ENCODE data around the gene PBX3.

The PBX3 gene

DNA sequence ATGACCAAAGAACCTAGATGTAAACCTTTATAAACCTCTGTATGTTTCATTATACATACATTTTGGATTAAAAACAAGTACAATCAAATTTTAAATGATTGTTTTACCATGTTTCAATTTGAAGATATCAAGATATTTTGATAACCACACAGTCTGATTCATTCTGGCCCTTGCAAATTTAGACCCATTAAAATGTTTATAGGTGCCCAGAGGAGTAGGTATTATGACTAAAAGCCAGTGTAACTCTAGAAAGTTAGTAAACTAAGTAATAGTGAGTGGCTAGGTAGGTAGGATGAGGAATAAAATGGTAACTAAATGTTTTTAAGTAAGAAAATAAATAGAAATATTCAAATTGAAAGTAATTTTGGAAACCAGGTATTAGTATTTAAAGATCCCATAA is 165.5 kb downstream of the PBX3 start:
- no peaks in the 10 kb centered on the region for H3K4me1 ChIP-seq (ENCODE audit: control insufficient read depth, insufficient read depth, low read length, unreplicated experiment)
- H3K27me3 ChIP-seq (ENCODE audit: insufficient read depth, low read length), result no peaks in the 10 kb centered on the region
- H3K4me3 ChIP-seq (ENCODE audit: low read depth, low read length), result no peak overlapping the region
- H2AFZ ChIP-seq (ENCODE audit: low read length, unreplicated experiment), result no peak overlapping the region
- no peak overlapping the region for H3K27ac ChIP-seq (ENCODE audit: low read depth, low read length)
- peaks cover 3% of the 10 kb centered on the region for H3K79me2 ChIP-seq (ENCODE audit: control insufficient read depth, insufficient read depth, low read length, unreplicated experiment)
- no peaks in the 10 kb centered on the region for H3K36me3 ChIP-seq (ENCODE audit: insufficient read depth, low read length)

DNA sequence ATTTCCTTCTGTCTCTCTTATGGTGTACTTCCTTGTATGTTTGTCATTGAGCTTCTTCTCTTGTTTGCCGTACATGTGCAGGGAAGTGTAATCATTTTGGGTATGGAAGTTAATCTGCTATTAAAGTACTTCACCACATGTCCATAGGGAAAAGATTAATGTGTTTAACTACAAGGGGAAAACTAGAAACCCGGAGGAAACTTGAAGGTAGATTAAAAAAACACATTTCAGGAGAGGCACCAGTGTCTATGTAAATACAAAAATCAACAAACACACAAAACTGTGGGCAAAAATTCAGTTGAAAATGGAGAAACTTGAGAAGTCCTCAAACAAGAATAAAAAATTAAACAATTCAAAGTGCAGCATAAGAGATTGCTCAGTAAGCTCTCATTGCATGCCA is 166.4 kb downstream of the PBX3 start:
- Histone ChIP-seq H3K36me3 (ENCODE audit: insufficient read depth, low read length) (no peaks in the 10 kb centered on the region), H3K4me3 (ENCODE audit: low read depth, low read length) (no peak overlapping the region), H3K79me2 (ENCODE audit: control insufficient read depth, insufficient read depth, low read length, unreplicated experiment) (no peaks in the 10 kb centered on the region), H3K4me1 (ENCODE audit: control insufficient read depth, insufficient read depth, low read length, unreplicated experiment) (no peaks in the 10 kb centered on the region), H3K27ac (ENCODE audit: low read depth, low read length) (no peak overlapping the region), H2AFZ (ENCODE audit: low read length, unreplicated experiment) (no peak overlapping the region), H3K27me3 (ENCODE audit: insufficient read depth, low read length) (no peaks in the 10 kb centered on the region)

DNA sequence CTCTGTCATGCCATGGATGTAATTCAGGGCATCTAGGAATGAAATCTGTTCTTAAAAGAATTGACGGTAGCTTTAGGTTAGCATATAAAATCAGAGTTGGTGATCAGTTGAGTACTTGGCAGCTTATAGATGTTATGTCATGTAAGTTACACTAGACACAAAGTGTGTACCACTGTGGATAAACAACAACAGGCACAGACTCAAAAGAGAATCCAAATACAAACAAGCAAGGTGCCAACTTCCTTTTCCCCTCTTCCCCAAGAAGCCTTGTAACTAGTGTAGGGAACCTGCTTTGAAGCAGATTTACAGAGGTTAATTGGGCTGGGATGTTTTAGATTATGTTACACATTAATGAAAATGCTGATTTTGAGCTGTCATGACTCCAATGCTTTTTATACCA is 167.2 kb downstream of the PBX3 start:
- no peaks in the 10 kb centered on the region for H3K4me1 ChIP-seq (ENCODE audit: control insufficient read depth, insufficient read depth, low read length, unreplicated experiment)
- H3K79me2 ChIP-seq (ENCODE audit: control insufficient read depth, insufficient read depth, low read length, unreplicated experiment), result no peaks in the 10 kb centered on the region
- no peak overlapping the region for H2AFZ ChIP-seq (ENCODE audit: low read length, unreplicated experiment)
- H3K36me3 ChIP-seq (ENCODE audit: insufficient read depth, low read length), result no peaks in the 10 kb centered on the region
- no peak overlapping the region for H3K27ac ChIP-seq (ENCODE audit: low read depth, low read length)
- H3K4me3 ChIP-seq (ENCODE audit: low read depth, low read length), result no peak overlapping the region
- no peaks in the 10 kb centered on the region for H3K27me3 ChIP-seq (ENCODE audit: insufficient read depth, low read length)

GRCh38 chr9:125915606-125916005 is 168.4 kb downstream of the PBX3 start:
- Histone ChIP-seq H3K27ac (ENCODE audit: low read depth, low read length) (no peak overlapping the region), H3K79me2 (ENCODE audit: control insufficient read depth, insufficient read depth, low read length, unreplicated experiment) (no peaks in the 10 kb centered on the region), H3K27me3 (ENCODE audit: insufficient read depth, low read length) (no peaks in the 10 kb centered on the region), H3K4me3 (ENCODE audit: low read depth, low read length) (no peak overlapping the region), H3K36me3 (ENCODE audit: insufficient read depth, low read length) (no peaks in the 10 kb centered on the region), H3K4me1 (ENCODE audit: control insufficient read depth, insufficient read depth, low read length, unreplicated experiment) (no peaks in the 10 kb centered on the region), H2AFZ (ENCODE audit: low read length, unreplicated experiment) (no peak overlapping the region)

DNA sequence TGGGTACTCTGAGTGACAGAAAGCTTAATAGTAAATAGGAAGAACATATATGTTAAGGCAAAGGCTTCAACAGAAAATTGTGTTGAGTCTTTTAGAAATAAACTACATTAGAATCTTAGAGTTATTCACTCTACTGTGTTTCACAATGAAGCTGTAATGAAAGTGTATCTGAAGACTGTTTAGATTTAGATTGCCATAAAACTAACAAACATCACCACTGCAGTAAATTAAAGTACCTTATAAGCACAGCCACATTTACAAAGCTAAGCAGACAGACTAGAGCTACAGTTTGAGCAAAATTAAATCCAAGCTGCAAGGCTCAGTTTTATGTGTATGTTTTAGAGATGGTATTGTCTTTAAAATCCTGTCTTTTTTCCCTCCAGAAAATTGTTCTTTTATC is 172.4 kb downstream of the PBX3 start:
- H3K79me2 ChIP-seq (ENCODE audit: control insufficient read depth, insufficient read depth, low read length, unreplicated experiment), result no peaks in the 10 kb centered on the region
- no peak overlapping the region for H3K27ac ChIP-seq (ENCODE audit: low read depth, low read length)
- no peaks in the 10 kb centered on the region for H3K27me3 ChIP-seq (ENCODE audit: insufficient read depth, low read length)
- no peak overlapping the region for H2AFZ ChIP-seq (ENCODE audit: low read length, unreplicated experiment)
- H3K4me3 ChIP-seq (ENCODE audit: low read depth, low read length), result no peak overlapping the region
- no peaks in the 10 kb centered on the region for H3K4me1 ChIP-seq (ENCODE audit: control insufficient read depth, insufficient read depth, low read length, unreplicated experiment)
- H3K36me3 ChIP-seq (ENCODE audit: insufficient read depth, low read length), result peaks cover 5% of the 10 kb centered on the region

- Histone ChIP-seq H3K27ac (ENCODE audit: low read depth, low read length) (no peak overlapping the region), H2AFZ (ENCODE audit: low read length, unreplicated experiment) (no peak overlapping the region), H3K79me2 (ENCODE audit: control insufficient read depth, insufficient read depth, low read length, unreplicated experiment) (no peaks in the 10 kb centered on the region), H3K27me3 (ENCODE audit: insufficient read depth, low read length) (no peaks in the 10 kb centered on the region), H3K4me1 (ENCODE audit: control insufficient read depth, insufficient read depth, low read length, unreplicated experiment) (no peaks in the 10 kb centered on the region), H3K36me3 (ENCODE audit: insufficient read depth, low read length) (peaks cover 6% of the 10 kb centered on the region), H3K4me3 (ENCODE audit: low read depth, low read length) (no peak overlapping the region)
Measured at GRCh38 chr9:125920402-125920801, 173.2 kb downstream of the PBX3 start.

GRCh38 chr9:125922854-125923253 is 175.7 kb downstream of the PBX3 start:
- Histone ChIP-seq H2AFZ (ENCODE audit: low read length, unreplicated experiment) (no peak overlapping the region), H3K27me3 (ENCODE audit: insufficient read depth, low read length) (no peaks in the 10 kb centered on the region), H3K79me2 (ENCODE audit: control insufficient read depth, insufficient read depth, low read length, unreplicated experiment) (no peaks in the 10 kb centered on the region)

GRCh38 chr9:125924351-125924750 is 177.2 kb downstream of the PBX3 start:
- Histone ChIP-seq H3K79me2 (ENCODE audit: control insufficient read depth, insufficient read depth, low read length, unreplicated experiment) (no peaks in the 10 kb centered on the region), H3K4me3 (ENCODE audit: low read depth, low read length) (no peak overlapping the region), H3K4me1 (ENCODE audit: control insufficient read depth, insufficient read depth, low read length, unreplicated experiment) (no peaks in the 10 kb centered on the region)

More at GRCh38 chr9:125922854-125923253, 175.7 kb downstream of the PBX3 start:
- peaks cover 6% of the 10 kb centered on the region for H3K36me3 ChIP-seq (ENCODE audit: insufficient read depth, low read length)
- no peak overlapping the region for H3K4me3 ChIP-seq (ENCODE audit: low read depth, low read length)
- no peak overlapping the region for H3K27ac ChIP-seq (ENCODE audit: low read depth, low read length)
- no peaks in the 10 kb centered on the region for H3K4me1 ChIP-seq (ENCODE audit: control insufficient read depth, insufficient read depth, low read length, unreplicated experiment)

DNA sequence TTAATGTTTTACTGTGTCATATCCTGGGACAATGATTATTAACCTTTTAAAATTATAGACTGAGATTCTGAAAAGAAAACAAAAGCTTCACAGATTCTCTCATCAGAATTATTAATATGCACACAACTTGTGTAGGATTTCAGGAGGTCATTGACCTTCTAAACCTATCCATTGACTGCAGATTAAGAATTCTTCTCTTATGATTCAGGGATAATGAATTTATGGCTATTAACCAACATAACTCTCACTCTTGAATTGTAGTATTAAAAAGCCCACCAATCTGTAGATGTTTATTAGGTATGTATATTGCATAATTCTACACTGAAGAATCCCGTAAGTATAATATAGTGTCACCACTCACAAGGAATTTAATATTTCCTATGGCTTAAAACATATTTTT is 179.8 kb downstream of the PBX3 start:
- no peak overlapping the region for H3K4me3 ChIP-seq (ENCODE audit: low read depth, low read length)
- no peaks in the 10 kb centered on the region for H3K27me3 ChIP-seq (ENCODE audit: insufficient read depth, low read length)
- peaks cover 8% of the 10 kb centered on the region for H3K4me1 ChIP-seq (ENCODE audit: control insufficient read depth, insufficient read depth, low read length, unreplicated experiment)
- H3K36me3 ChIP-seq (ENCODE audit: insufficient read depth, low read length), result peaks cover 6% of the 10 kb centered on the region
- H3K79me2 ChIP-seq (ENCODE audit: control insufficient read depth, insufficient read depth, low read length, unreplicated experiment), result no peaks in the 10 kb centered on the region
- no peak overlapping the region for H2AFZ ChIP-seq (ENCODE audit: low read length, unreplicated experiment)
- no peak overlapping the region for H3K27ac ChIP-seq (ENCODE audit: low read depth, low read length)

More at GRCh38 chr9:125924351-125924750, 177.2 kb downstream of the PBX3 start:
- Histone ChIP-seq H3K27me3 (ENCODE audit: insufficient read depth, low read length) (no peaks in the 10 kb centered on the region), H2AFZ (ENCODE audit: low read length, unreplicated experiment) (no peak overlapping the region), H3K36me3 (ENCODE audit: insufficient read depth, low read length) (peaks cover 6% of the 10 kb centered on the region), H3K27ac (ENCODE audit: low read depth, low read length) (no peak overlapping the region)

- Histone ChIP-seq H3K4me1 (ENCODE audit: control insufficient read depth, insufficient read depth, low read length, unreplicated experiment) (peaks cover 17% of the 10 kb centered on the region), H3K79me2 (ENCODE audit: control insufficient read depth, insufficient read depth, low read length, unreplicated experiment) (no peaks in the 10 kb centered on the region), H3K27ac (ENCODE audit: low read depth, low read length) (no peak overlapping the region), H3K27me3 (ENCODE audit: insufficient read depth, low read length) (no peaks in the 10 kb centered on the region), H2AFZ (ENCODE audit: low read length, unreplicated experiment) (no peak overlapping the region), H3K36me3 (ENCODE audit: insufficient read depth, low read length) (no peaks in the 10 kb centered on the region), H3K4me3 (ENCODE audit: low read depth, low read length) (no peak overlapping the region)
Measured at GRCh38 chr9:125929846-125930245, 182.7 kb downstream of the PBX3 start.

DNA sequence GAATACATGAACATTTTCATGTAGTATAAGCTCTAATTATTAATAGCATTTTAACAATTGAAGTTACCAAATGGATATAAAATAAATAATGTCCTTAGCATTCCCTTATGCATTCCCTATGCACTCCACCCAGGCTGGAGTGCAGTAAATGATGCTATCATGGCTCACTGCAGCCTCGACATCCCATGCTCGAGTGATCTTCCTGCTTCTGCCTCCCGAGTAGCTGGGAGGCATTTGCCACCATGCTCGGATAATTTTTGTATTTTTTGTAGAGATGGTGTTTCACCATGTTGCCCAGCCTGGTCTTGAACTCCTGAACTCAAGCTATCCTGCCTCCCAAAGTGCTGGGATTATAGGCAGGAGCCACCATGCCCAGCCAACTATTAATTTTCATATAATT is 184.0 kb downstream of the PBX3 start:
- peak overlapping the region; percentile 80 for H3K27ac ChIP-seq (ENCODE audit: low read depth, low read length)
- H3K79me2 ChIP-seq (ENCODE audit: control insufficient read depth, insufficient read depth, low read length, unreplicated experiment), result no peaks in the 10 kb centered on the region
- no peak overlapping the region for H2AFZ ChIP-seq (ENCODE audit: low read length, unreplicated experiment)
- no peaks in the 10 kb centered on the region for H3K36me3 ChIP-seq (ENCODE audit: insufficient read depth, low read length)
- peaks cover 17% of the 10 kb centered on the region for H3K4me1 ChIP-seq (ENCODE audit: control insufficient read depth, insufficient read depth, low read length, unreplicated experiment)
- H3K4me3 ChIP-seq (ENCODE audit: low read depth, low read length), result no peak overlapping the region
- H3K27me3 ChIP-seq (ENCODE audit: insufficient read depth, low read length), result no peaks in the 10 kb centered on the region
